Stimulated activated CD4-positive, alpha-beta T cell treated with anti-CD3 and anti-CD28 coated beads, TNF-alpha, amount 100 ng/mL, for 24 hours (primary cell): Measurements from ENCODE around the gene COPZ2.
A peak's percentile ranks its signal among the peaks of the same experiment; 100 is the strongest.
"Not testable (repeated sequence)": the region's sequence is repeated elsewhere in the genome, so short reads cannot be mapped to it uniquely, and the experiment has no call there.

Source experiments
- DNase-seq, 3 experiments: peaks; one replicate each; pipeline ENCODE4 v3.0.0-alpha.2; 2020; ENCODE audit warnings: low read depth in 3 of 3

The COPZ2 gene

GRCh38 chr17:48030531-48030930, 7.1 kb downstream of the COPZ2 start:
- DNase-seq = no peak

GRCh38 chr17:48028736-48029135, 8.9 kb downstream of the COPZ2 start:
- DNase-seq = no peak

GRCh38 chr17:48027322-48027981, 10.1 kb downstream of the COPZ2 start:
- DNase-seq = no peak

- peak in 2 of 3 experiments; percentile 57 to 72 for DNase-seq
These were observed 10.9 kb downstream of the COPZ2 start for GRCh38 chr17:48026502-48027321.

GRCh38 chr17:48025904-48026501, 11.6 kb downstream of the COPZ2 start:
- no peak for DNase-seq

- peak; percentile 95 to 97 (median 95) for DNase-seq
These were observed 12.3 kb downstream of the COPZ2 start for GRCh38 chr17:48025040-48025903.

GRCh38 chr17:48024149-48025039, 13.2 kb downstream of the COPZ2 start:
- no peak for DNase-seq

GRCh38 chr17:48023400-48024148, 14.0 kb downstream of the COPZ2 start:
- no peak for DNase-seq

- DNase-seq = no peak
These were observed 14.7 kb downstream of the COPZ2 start for GRCh38 chr17:48022901-48023300.

GRCh38 chr17:48021934-48022333, 15.7 kb downstream of the COPZ2 start:
- DNase-seq = no peak

- not testable (repeated sequence) for DNase-seq
These were observed 19.8 kb downstream of the COPZ2 start for GRCh38 chr17:48017817-48018158.

- DNase-seq = no peak
These were observed 21.5 kb downstream of the COPZ2 start for GRCh38 chr17:48016112-48016511.

GRCh38 chr17:48014595-48015111, 22.9 kb downstream of the COPZ2 start:
- DNase-seq = no peak

GRCh38 chr17:48013876-48014594, 23.6 kb downstream of the COPZ2 start:
- DNase-seq = no peak

GRCh38 chr17:48012654-48013053, 24.9 kb downstream of the COPZ2 start:
- no peak for DNase-seq

- peak in 2 of 3 experiments; percentile 27 to 60 for DNase-seq
These were observed 25.5 kb downstream of the COPZ2 start for GRCh38 chr17:48012151-48012520.

GRCh38 chr17:48011405-48012150, 26.0 kb downstream of the COPZ2 start:
- peak in 1 of 3 experiments; percentile 21 for DNase-seq

- DNase-seq = no peak
These were observed 27.4 kb downstream of the COPZ2 start for GRCh38 chr17:48010193-48010592.
